CD4-positive, alpha-beta memory T cell (primary cell): Measurements from ENCODE around the gene STX11. TPM values are rescaled to one million over a fixed set of nuclear protein-coding genes. Genes with fewer than 3 reads are reported as not detected.

Experiments used
- CTCF ChIA-PET: fragments of 350-600 bp; sonication (Branson Sonifier 250); formaldehyde crosslinking; loops from one replicate; lab custom pipeline; 2021; ENCODE audit warnings: inconsistent platforms; ENCODE audit not compliant: partially characterized antibody; lab: Charles Lee
- POLR2A ChIA-PET: fragments of 350-600 bp; sonication (Branson Sonifier 250); formaldehyde crosslinking; loops from one replicate; lab custom pipeline; 2021; ENCODE audit not compliant: partially characterized antibody; lab: Charles Lee
- DNase-seq, 5 donors: peaks; one replicate each; pipeline versions ENCODE4 v3.0.0 to v3.0.0-alpha.2; 2020 to 2022; ENCODE audit warnings: mixed read lengths in 1 of 5
- H3K27ac ChIP-seq: one replicate; pipeline ENCODE4 v1.7.0; 2013; ENCODE audit warnings: low read depth, low read length
- H3K27me3 ChIP-seq: 2 replicates; pipeline ENCODE4 v1.7.0; 2013; ENCODE audit warnings: mild to moderate bottlenecking, low read length, moderate library complexity; ENCODE audit not compliant: insufficient read depth
- H3K36me3 ChIP-seq: 2 replicates; pipeline ENCODE4 v1.7.0; 2013; ENCODE audit warnings: mild to moderate bottlenecking, low read length, moderate library complexity; ENCODE audit not compliant: insufficient read depth
- H3K4me1 ChIP-seq: 2 replicates; pipeline ENCODE4 v1.7.0; 2013; ENCODE audit warnings: mild to moderate bottlenecking, low read length, moderate library complexity; ENCODE audit not compliant: insufficient read depth
- H3K4me3 ChIP-seq, 2 donors: one replicate each; pipeline ENCODE4 v1.7.0; 2013; ENCODE audit warnings: low read length in 2 of 2, mild to moderate bottlenecking in 1 of 2
- H3K9me3 ChIP-seq, 2 donors: one replicate each; pipeline ENCODE4 v1.7.0; 2013; ENCODE audit warnings: low read length in 2 of 2, control low read depth in 1 of 2; ENCODE audit not compliant: control insufficient read depth in 1 of 2
- H3K27ac Mint-ChIP-seq, 7 donors: one replicate each; pipeline ENCODE4 v1.8.0; 2020 to 2021; ENCODE audit warnings: mixed read lengths in 7 of 7, mild to moderate bottlenecking in 6 of 7, inconsistent platforms in 3 of 7, moderate library complexity in 3 of 7
- H3K27me3 Mint-ChIP-seq, 2 donors: one replicate each; pipeline ENCODE4 v1.8.0; 2020 to 2021; ENCODE audit warnings: mixed read lengths in 2 of 2
- H3K36me3 Mint-ChIP-seq, 2 donors: one replicate each; pipeline ENCODE4 v1.8.0; 2020 to 2021; ENCODE audit warnings: mixed read lengths in 2 of 2, inconsistent platforms in 1 of 2, mild to moderate bottlenecking in 1 of 2
- H3K4me1 Mint-ChIP-seq, 4 donors: one replicate each; pipeline ENCODE4 v1.8.0; 2020 to 2021; ENCODE audit warnings: mixed read lengths in 4 of 4, mild to moderate bottlenecking in 1 of 4
- H3K4me3 Mint-ChIP-seq, 8 donors: one replicate each; pipeline ENCODE4 v1.8.0; 2020 to 2021; ENCODE audit warnings: mixed read lengths in 8 of 8, mild to moderate bottlenecking in 7 of 8, moderate library complexity in 6 of 8, inconsistent platforms in 3 of 8
- H3K9me3 Mint-ChIP-seq, 8 donors: one replicate each; pipeline ENCODE4 v1.8.0; 2020 to 2021; ENCODE audit warnings: mixed read lengths in 8 of 8, mild to moderate bottlenecking in 5 of 8, inconsistent platforms in 3 of 8, moderate library complexity in 1 of 8
- intact Hi-C: fragments of 100-400 bp; cut with micrococcal nuclease; formaldehyde crosslinking; loops from one replicate; pipeline ENCODE4 v1.15.1; 2023
- polyA plus RNA-seq, 2 donors: library from polyadenylated mRNA; unstranded; fragments of 300-500 nt; fragmentation: Illumina TruSeq; gene quantifications; one replicate each; pipeline ENCODE4 v1.2.3, GENCODE V29; 2021
- total RNA-seq, 2 experiments: library from RNA; stranded (reverse); gene quantifications; one replicate each; pipeline ENCODE4 v1.2.3, GENCODE V29; 2021

The STX11 gene
- total and polyA plus RNA-seq, 4 experiments from 2014 or later: 5.7 to 11.0 (median 7.9) TPM

DNA sequence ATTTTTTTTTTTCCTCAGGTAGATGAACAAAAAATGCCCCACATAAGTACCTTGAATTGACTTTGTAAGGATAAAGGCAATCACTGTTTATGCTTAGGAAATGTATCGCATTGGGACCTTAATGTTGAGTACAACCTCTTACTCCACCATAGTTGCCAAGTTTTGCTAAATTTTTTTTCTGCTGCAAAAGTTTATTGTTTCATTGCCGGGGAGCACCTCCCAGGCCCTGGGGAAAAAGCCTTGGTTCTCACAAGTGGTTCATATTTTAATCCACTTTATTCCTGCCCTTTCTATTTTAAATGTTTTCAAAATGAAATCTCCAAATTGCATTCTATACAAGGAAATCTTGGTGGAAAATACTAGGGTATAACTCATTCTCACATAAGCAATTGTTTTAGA is 82.5 kb downstream of the STX11 start:
- POLR2A ChIA-PET: no interaction called here
- Mint-ChIP-seq H3K4me3 (no peak overlapping the region), H3K27ac (no peak overlapping the region), H3K27me3 (no peaks in the 10 kb centered on the region), H3K9me3 (no peaks in the 10 kb centered on the region), H3K4me1 (no peaks in the 10 kb centered on the region), H3K36me3 (no peaks in the 10 kb centered on the region)
- intact Hi-C loops: no loop called here
- no peaks in the 10 kb centered on the region for H3K4me1 ChIP-seq
- no peaks in the 10 kb centered on the region for H3K36me3 ChIP-seq
- DNase-seq: no peak
- no peaks in the 10 kb centered on the region for H3K27me3 ChIP-seq
- H3K27ac ChIP-seq: no peak overlapping the region
- no peak overlapping the region for H3K4me3 ChIP-seq
- no peaks in the 10 kb centered on the region for H3K9me3 ChIP-seq
- CTCF ChIA-PET: no interaction called here

GRCh38 chr6:144234399-144234798 is 84.1 kb downstream of the STX11 start:
- no peaks in the 10 kb centered on the region for H3K36me3 ChIP-seq
- no peak for DNase-seq
- POLR2A ChIA-PET: no interaction called here
- Mint-ChIP-seq H3K27ac (no peak overlapping the region), H3K27me3 (no peaks in the 10 kb centered on the region), H3K4me3 (no peak overlapping the region), H3K36me3 (no peaks in the 10 kb centered on the region), H3K4me1 (no peaks in the 10 kb centered on the region), H3K9me3 (no peaks in the 10 kb centered on the region)
- H3K27me3 ChIP-seq: no peaks in the 10 kb centered on the region
- no peaks in the 10 kb centered on the region for H3K4me1 ChIP-seq
- CTCF ChIA-PET: no interaction called here
- H3K9me3 ChIP-seq: no peaks in the 10 kb centered on the region
- intact Hi-C loops: no loop called here
- no peak overlapping the region for H3K27ac ChIP-seq
- H3K4me3 ChIP-seq: no peak overlapping the region

- Histone ChIP-seq H3K4me1 (no peaks in the 10 kb centered on the region), H3K36me3 (no peaks in the 10 kb centered on the region), H3K27ac (no peak overlapping the region), H3K27me3 (no peaks in the 10 kb centered on the region), H3K9me3 (no peaks in the 10 kb centered on the region), H3K4me3 (no peak overlapping the region)
- Mint-ChIP-seq H3K27ac (no peak overlapping the region), H3K4me1 (no peaks in the 10 kb centered on the region), H3K4me3 (no peak overlapping the region), H3K36me3 (no peaks in the 10 kb centered on the region), H3K27me3 (no peaks in the 10 kb centered on the region), H3K9me3 (no peaks in the 10 kb centered on the region)
- ChIA-PET POLR2A (no interaction called here), CTCF (no interaction called here)
- no peak for DNase-seq
- intact Hi-C loops: no loop called here
Measured at GRCh38 chr6:144234935-144235334, 84.6 kb downstream of the STX11 start.

Other genes starting within 250 kb of the STX11 start
- 1 to 10 TPM; 4.1 to 4.7 TPM for gene PLAGL1, start 142.3 kb upstream of the STX11 start, total RNA-seq
- gene PLAGL1, start 142.3 kb upstream of the STX11 start, polyA plus RNA-seq: 1 to 10 TPM in 1 of 2 donors, under 1 TPM in 1; 0.89 to 1.2 TPM
- 10 to 100 TPM; 87.2 to 91.7 TPM for gene SF3B5, start 54.9 kb upstream of the STX11 start, total RNA-seq
- 100 to 1,000 TPM; 339 to 379 TPM for gene SF3B5, start 54.9 kb upstream of the STX11 start, polyA plus RNA-seq
- 100 to 1,000 TPM; 219 to 227 TPM for gene UTRN, start 134.8 kb downstream of the STX11 start, total RNA-seq
- gene UTRN, start 134.8 kb downstream of the STX11 start, polyA plus RNA-seq: 10 to 100 TPM; 18.8 to 99.0 TPM